ENCODE data around the gene ZNF430. TPM values are rescaled to one million over a fixed set of nuclear protein-coding genes. Genes with fewer than 3 reads are reported as not detected.

ZNF430 gene
- total and polyA plus RNA-seq, 10 of the 15 experiments (the other 5 are each of a cell fraction or from before 2014, with no cell fraction given): 4.6 to 19.0 (median 12.1) TPM

GRCh38 chr19:21022996-21023395, 2.5 kb downstream of the ZNF430 start (continued):
- peak; percentile 49; the same call in 1 of the 2 replicates for TF ChIP-seq DPF2 (IDR thresholded peaks at IDR 0.05)
- peak; percentile 61 for TF ChIP-seq MEF2B (IDR thresholded peaks at IDR 0.05; ENCODE audit: partially characterized antibody, poor library complexity, severe bottlenecking)
- peak in 1 of 2 experiments; percentile 77; a peak in 1 of 3 replicates for TF ChIP-seq EGR1 (IDR thresholded peaks at IDR 0.05; ENCODE audit: borderline replicate concordance in 1 of 2, low read depth in 2 of 2, low read length in 2 of 2)
- TF ChIP-seq BACH1 (IDR thresholded peaks at IDR 0.05; ENCODE audit: borderline replicate concordance): no peak
- no peak for TF ChIP-seq IRF3 (IDR thresholded peaks at IDR 0.05)
- TF ChIP-seq PKNOX1 (IDR thresholded peaks at IDR 0.05): peak; percentile 81
- TF ChIP-seq ATF2 (IDR thresholded peaks at IDR 0.05; ENCODE audit: low read length): 0 out of 2 replicates have a peak, but pooled peaks have one; percentile 30
- TF ChIP-seq MXI1 (IDR thresholded peaks at IDR 0.05; ENCODE audit: low read depth, low read length): no peak
- 0 out of 2 replicates have a peak, but pooled peaks have one; percentile 43 for TF ChIP-seq TBL1XR1 (IDR thresholded peaks at IDR 0.05; ENCODE audit: low read depth, low read length)
- TF ChIP-seq ZNF217 (IDR thresholded peaks at IDR 0.05): no peak
- no peak for TF ChIP-seq CHD1 (IDR thresholded peaks at IDR 0.05; ENCODE audit: low read depth, low read length)
- no peak for TF ChIP-seq PAX8 (IDR thresholded peaks at IDR 0.05)
- no peak for TF ChIP-seq MAX (IDR thresholded peaks at IDR 0.05; ENCODE audit: low read depth, low read length)
- TF ChIP-seq RBBP5 (conservative IDR thresholded peaks at IDR 0.05): no peak
- no peak for TF ChIP-seq MEF2A (IDR thresholded peaks at IDR 0.05; ENCODE audit: insufficient read depth, low read depth, low read length)
- no peak for TF ChIP-seq KDM1A (IDR thresholded peaks at IDR 0.05; ENCODE audit: borderline replicate concordance)
- TF ChIP-seq ASH2L (IDR thresholded peaks at IDR 0.05; ENCODE audit: borderline replicate concordance, low read depth): no peak
- peak; percentile 76; the same call in 1 of the 2 replicates for TF ChIP-seq TCF7 (IDR thresholded peaks at IDR 0.05; ENCODE audit: borderline replicate concordance)
- no peak for TF ChIP-seq RCOR1 (conservative IDR thresholded peaks at IDR 0.05; ENCODE audit: low read depth, low read length)
- peak; percentile 65; the same call in 1 of the 2 replicates for TF ChIP-seq CREM (IDR thresholded peaks at IDR 0.05; ENCODE audit: low read depth)
- TF ChIP-seq ZBTB33 (IDR thresholded peaks at IDR 0.05): no peak
- TF ChIP-seq BHLHE40 (IDR thresholded peaks at IDR 0.05; ENCODE audit: borderline replicate concordance in 1 of 2, low read depth in 2 of 2, low read length in 1 of 2): peak in 1 of 2 experiments; percentile 37; a peak in 1 of 4 replicates
- TF ChIP-seq NR2C1 (IDR thresholded peaks at IDR 0.05): no peak
- TF ChIP-seq NFIC (IDR thresholded peaks at IDR 0.05; ENCODE audit: low read depth, low read length): 0 out of 2 replicates have a peak, but pooled peaks have one; percentile 26
